HG02885 (cell line): ENCODE measurements around the gene SDK2.

Experiments
- ATAC-seq: cut with Tn5 transposase; IDR thresholded peaks from one replicate; pipeline ENCODE4 v1.9.1; 2021; ENCODE audit warnings: mild to moderate bottlenecking; ENCODE audit not compliant: unreplicated experiment, poor library complexity

The SDK2 gene

GRCh38 chr17:73520369-73520761 is 123.9 kb downstream of the SDK2 start:
- ATAC-seq, result no peak

GRCh38 chr17:73519714-73520368 is 124.4 kb downstream of the SDK2 start:
- no peak for ATAC-seq

- ATAC-seq, result no peak
Measured at GRCh38 chr17:73519011-73519410, 125.2 kb downstream of the SDK2 start.

- no peak for ATAC-seq
Measured at GRCh38 chr17:73516431-73516830, 127.8 kb downstream of the SDK2 start.

GRCh38 chr17:73514146-73514863 is 129.9 kb downstream of the SDK2 start:
- no peak for ATAC-seq

GRCh38 chr17:73513426-73513825 is 130.8 kb downstream of the SDK2 start:
- ATAC-seq, result no peak

GRCh38 chr17:73511719-73512115 is 132.5 kb downstream of the SDK2 start:
- no peak for ATAC-seq

GRCh38 chr17:73510981-73511718 is 133.1 kb downstream of the SDK2 start:
- ATAC-seq, result no peak

GRCh38 chr17:73508931-73509605 is 135.2 kb downstream of the SDK2 start:
- no peak for ATAC-seq

- no peak for ATAC-seq
Measured at GRCh38 chr17:73508057-73508930, 136.0 kb downstream of the SDK2 start.

- ATAC-seq, result no peak
Measured at GRCh38 chr17:73506470-73507435, 137.5 kb downstream of the SDK2 start.

- ATAC-seq, result no peak
Measured at GRCh38 chr17:73503560-73503959, 140.7 kb downstream of the SDK2 start.

GRCh38 chr17:73500414-73500999 is 143.7 kb downstream of the SDK2 start:
- ATAC-seq, result no peak

GRCh38 chr17:73498886-73499554 is 145.2 kb downstream of the SDK2 start:
- ATAC-seq, result no peak

- no peak for ATAC-seq
Measured at GRCh38 chr17:73498176-73498575, 146.1 kb downstream of the SDK2 start.

GRCh38 chr17:73497721-73498120 is 146.5 kb downstream of the SDK2 start:
- no peak for ATAC-seq

- ATAC-seq, result no peak
Measured at GRCh38 chr17:73496232-73496631, 148.0 kb downstream of the SDK2 start.

- no peak for ATAC-seq
Measured at GRCh38 chr17:73495641-73496040, 148.6 kb downstream of the SDK2 start.
